Cardiac fibroblast (primary cell): ENCODE measurements around the gene SLIT3.

Experiments used
- DNase-seq, 2 donors: peaks; one replicate each; pipeline versions ENCODE4 v3.0.0 to v3.0.0-alpha.2; 2010; ENCODE audit warnings: low read depth in 2 of 2
- H3K4me3 ChIP-seq, 2 donors: replicated peaks in 1 of 2; 1 replicate in 1 of 2; 2 replicates in 1 of 2; pipeline ENCODE4 v1.5.1; 2011; ENCODE audit warnings: low read depth in 2 of 2, low read length in 2 of 2, mild to moderate bottlenecking in 2 of 2, moderate library complexity in 1 of 2
- TF ChIP-seq, protein P1 (sequence below): IDR thresholded peaks from one replicate; pipeline ENCODE4 v1.5.1; 2011; ENCODE audit warnings: low read depth, mild to moderate bottlenecking, low read length, inconsistent platforms

SLIT3 gene

DNA sequence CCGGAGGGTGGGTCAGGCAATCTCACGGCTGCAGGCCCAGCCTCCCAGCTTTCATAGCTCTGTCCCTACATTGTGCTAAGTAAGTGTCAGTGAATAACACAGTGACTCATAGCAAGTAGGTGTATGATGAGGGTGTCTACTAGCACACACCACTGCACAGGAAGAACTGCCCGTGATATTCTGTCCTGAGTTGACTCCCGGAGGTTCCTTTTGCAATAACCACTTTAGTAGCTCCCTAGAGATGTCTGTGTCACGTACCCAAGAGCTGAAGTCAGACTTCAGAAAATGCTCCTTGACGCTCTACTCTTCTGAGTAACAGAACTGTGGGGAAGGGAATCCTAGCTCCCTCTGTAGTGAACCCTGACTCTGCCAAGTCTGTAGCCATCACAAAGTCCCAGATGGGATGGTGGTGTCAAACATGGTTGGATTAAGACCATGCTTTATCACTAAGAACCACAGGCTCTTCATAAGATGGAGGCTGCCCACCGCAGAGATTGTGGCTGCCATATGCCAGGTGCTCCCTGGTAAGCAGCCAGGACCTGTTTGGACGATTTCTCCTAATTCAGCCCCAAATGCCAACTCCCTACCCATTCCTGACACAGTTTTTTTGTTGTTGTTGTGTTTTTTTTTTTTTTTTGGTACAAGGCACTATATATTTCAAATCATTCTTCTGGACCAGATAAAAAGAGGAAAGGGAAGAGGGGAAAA, 369.1 kb downstream of the SLIT3 start:
- TF ChIP-seq, protein P1, sequence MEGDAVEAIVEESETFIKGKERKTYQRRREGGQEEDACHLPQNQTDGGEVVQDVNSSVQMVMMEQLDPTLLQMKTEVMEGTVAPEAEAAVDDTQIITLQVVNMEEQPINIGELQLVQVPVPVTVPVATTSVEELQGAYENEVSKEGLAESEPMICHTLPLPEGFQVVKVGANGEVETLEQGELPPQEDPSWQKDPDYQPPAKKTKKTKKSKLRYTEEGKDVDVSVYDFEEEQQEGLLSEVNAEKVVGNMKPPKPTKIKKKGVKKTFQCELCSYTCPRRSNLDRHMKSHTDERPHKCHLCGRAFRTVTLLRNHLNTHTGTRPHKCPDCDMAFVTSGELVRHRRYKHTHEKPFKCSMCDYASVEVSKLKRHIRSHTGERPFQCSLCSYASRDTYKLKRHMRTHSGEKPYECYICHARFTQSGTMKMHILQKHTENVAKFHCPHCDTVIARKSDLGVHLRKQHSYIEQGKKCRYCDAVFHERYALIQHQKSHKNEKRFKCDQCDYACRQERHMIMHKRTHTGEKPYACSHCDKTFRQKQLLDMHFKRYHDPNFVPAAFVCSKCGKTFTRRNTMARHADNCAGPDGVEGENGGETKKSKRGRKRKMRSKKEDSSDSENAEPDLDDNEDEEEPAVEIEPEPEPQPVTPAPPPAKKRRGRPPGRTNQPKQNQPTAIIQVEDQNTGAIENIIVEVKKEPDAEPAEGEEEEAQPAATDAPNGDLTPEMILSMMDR = no peak
- H3K4me3 ChIP-seq = no peak overlapping the region
- DNase-seq = peak; percentile 71 to 91

DNA sequence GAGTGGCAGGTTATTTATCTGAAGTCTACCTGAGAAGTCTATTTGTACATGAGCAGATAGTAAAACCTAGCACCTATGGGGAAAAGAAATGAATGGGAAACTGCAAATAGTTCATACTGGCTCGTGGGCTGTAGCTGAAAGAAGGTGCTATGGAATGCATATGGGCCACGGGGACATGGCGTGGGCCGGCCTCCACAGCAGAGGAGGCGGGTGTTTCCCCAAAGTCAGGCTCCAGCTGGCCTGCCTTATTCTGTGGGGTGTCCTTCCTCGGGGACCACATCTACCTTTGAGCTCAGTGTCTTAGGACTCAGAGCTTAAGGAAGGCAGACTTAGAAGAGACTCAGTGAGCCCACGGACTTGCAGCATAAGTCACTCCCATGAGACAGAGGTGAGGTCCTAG, 371.3 kb downstream of the SLIT3 start:
- no peak for DNase-seq
- TF ChIP-seq, protein P1 = no peak
- no peak overlapping the region for H3K4me3 ChIP-seq

DNA sequence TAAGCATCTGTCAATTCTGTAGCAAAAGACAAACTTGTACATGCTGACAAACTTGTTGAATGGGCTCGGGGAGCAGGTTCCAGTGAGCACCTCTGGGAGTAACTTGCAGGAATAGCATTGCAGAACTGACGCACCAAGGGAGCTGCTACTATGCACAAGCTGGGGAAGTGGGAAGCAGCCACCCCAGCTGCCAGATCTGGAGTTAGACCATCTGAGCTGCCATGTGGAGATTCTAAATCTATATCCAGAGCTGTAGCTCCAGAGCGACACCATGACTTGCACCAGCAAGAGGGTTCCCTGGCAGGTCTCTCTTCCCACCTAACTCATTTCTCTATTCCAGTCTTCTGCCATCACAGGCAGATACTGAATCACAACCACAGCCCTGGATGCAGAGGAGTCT, 375.8 kb downstream of the SLIT3 start:
- no peak overlapping the region for H3K4me3 ChIP-seq
- TF ChIP-seq, protein P1 = no peak

DNA sequence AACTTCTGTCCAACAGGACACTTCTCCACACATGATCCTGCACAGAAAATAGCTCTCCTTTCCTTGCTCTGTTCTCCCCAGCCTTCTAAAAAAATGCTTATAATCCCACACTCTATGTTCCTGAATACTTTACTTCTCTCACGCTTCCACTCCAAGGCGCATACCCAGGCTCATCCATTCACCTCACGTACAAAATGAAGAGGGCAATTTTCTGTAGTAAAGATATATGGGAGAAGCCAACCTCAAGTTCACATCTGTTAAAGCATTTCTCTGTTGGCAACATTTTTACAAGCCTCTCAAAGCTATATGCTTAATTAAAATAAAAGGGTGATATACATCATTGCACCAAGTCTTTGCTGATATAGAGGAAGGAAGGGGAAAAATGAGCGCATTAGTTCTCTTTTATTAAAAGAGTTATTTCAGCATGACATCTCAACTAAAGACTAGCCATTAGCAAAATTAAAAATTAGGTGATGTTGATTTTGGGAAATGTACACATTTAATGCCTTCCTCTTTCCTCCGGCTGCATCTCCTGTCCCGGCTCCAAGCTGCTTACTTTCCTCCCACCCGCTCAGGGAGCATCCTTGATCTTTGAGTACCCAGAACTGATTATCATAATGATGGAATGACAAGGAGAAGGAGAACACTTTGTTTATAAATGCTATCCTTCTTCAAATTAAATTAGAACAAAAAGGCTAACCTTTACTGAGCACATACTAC, 379.6 kb downstream of the SLIT3 start:
- DNase-seq = no peak
- TF ChIP-seq, protein P1 = no peak
- no peak overlapping the region for H3K4me3 ChIP-seq

More for the DNA sequence above, 375.8 kb downstream of the SLIT3 start:
- DNase-seq = no peak

DNA sequence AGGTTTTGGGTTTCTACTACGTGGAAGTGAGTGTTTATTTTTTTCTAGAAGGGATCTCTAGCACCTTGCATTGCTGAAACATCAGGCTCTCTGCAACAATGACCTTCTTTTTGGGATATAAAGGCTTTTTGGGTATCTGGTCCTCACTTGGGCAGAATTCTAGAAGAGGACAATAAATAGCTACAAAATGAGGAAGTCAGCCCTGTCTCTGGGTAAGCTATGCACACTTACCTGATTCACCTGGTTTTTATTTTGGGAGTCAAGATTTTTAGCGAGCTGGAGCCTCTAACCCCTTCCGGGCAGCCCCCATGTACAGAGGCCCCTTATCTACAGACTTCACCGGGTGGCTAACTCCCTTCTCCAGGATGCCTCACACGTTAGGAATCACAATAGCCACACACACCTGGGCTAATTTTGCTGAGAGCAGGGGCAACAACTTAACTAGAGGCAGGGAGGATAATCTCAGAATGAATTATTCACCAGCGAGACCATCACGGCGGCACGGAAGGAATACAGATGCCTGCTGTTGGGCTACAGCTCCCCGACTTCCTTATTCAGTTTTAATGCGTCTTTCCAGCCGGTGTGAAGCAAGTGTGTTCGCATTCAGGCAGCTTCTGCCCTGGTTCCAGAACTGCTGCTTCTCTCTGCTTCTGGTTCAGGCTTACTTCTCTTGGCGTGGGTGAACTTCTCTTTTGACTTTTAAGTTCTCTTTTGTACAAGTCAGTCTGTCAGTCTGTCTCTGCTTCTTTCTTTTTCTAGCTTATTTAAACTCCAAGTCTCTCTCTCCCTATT, 380.7 kb downstream of the SLIT3 start:
- TF ChIP-seq, protein P1 = no peak
- DNase-seq = no peak
- no peak overlapping the region for H3K4me3 ChIP-seq

DNA sequence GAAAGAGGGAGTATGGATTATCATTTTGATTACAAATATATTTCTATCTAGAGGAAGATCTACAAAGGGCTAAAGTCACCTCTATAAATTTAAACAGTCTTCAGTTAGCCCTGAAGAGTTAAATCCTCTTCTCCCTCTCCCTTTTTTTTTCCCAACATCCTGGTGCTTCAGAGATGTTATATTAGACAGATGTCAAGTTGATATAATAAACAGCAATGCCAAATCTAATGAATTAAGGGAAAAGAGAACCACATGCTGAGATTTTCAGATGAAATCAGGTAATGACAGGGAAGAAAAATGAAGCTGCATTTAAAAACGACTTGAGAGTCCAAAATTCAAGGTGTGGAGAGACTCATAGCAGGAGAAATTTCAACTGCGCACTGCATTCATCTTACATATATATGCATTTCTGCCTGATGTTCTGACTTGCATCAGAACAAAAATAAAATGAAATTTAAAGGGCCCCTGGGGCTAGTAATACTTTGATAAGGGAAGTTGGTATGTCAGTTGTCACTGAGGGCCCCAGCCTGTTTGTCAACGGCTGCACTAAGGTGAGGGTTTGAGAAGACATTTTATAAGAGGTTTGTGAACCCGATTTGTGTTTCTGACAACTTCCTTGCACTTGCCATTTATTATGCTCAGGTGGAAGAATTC, 382.9 kb downstream of the SLIT3 start:
- DNase-seq = no peak
- TF ChIP-seq, protein P1 = no peak
- H3K4me3 ChIP-seq = no peak overlapping the region
